HG02678 (cell line): ENCODE results near the gene YPEL2.
"Not testable (repeated sequence)": the region's sequence is repeated elsewhere in the genome, so short reads cannot be mapped to it uniquely, and the experiment has no call there.

Source experiments
- ATAC-seq: cut with Tn5 transposase; IDR thresholded peaks from one replicate; pipeline ENCODE4 v1.9.1; 2021; ENCODE audit warnings: mild to moderate bottlenecking, moderate library complexity; ENCODE audit not compliant: unreplicated experiment

YPEL2 gene

GRCh38 chr17:59375857-59376256 is 44.4 kb downstream of the YPEL2 start:
- ATAC-seq: peak; percentile 60

- no peak for ATAC-seq
These were observed 45.1 kb downstream of the YPEL2 start for GRCh38 chr17:59376506-59376905.

GRCh38 chr17:59377410-59377809 is 46.0 kb downstream of the YPEL2 start:
- no peak for ATAC-seq

- ATAC-seq: no peak
These were observed 47.2 kb downstream of the YPEL2 start for GRCh38 chr17:59378675-59379074.

- no peak for ATAC-seq
These were observed 49.0 kb downstream of the YPEL2 start for GRCh38 chr17:59380474-59380873.

- ATAC-seq: no peak
These were observed 50.5 kb downstream of the YPEL2 start for GRCh38 chr17:59381716-59382570.

- ATAC-seq: no peak
These were observed 52.4 kb downstream of the YPEL2 start for GRCh38 chr17:59383893-59384292.

- ATAC-seq: no peak
These were observed 56.1 kb downstream of the YPEL2 start for GRCh38 chr17:59387351-59388068.

- ATAC-seq: no peak
These were observed 56.7 kb downstream of the YPEL2 start for GRCh38 chr17:59388069-59388556.

- no peak for ATAC-seq
These were observed 57.6 kb downstream of the YPEL2 start for GRCh38 chr17:59389066-59389465.

GRCh38 chr17:59391021-59391420 is 59.6 kb downstream of the YPEL2 start:
- no peak for ATAC-seq

- ATAC-seq: no peak
These were observed 61.7 kb downstream of the YPEL2 start for GRCh38 chr17:59392973-59393679.

- ATAC-seq: not testable (repeated sequence)
These were observed 62.4 kb downstream of the YPEL2 start for GRCh38 chr17:59393742-59394410.

- ATAC-seq: no peak
These were observed 64.8 kb downstream of the YPEL2 start for GRCh38 chr17:59396134-59396826.

- ATAC-seq: no peak
These were observed 66.0 kb downstream of the YPEL2 start for GRCh38 chr17:59397316-59398073.

GRCh38 chr17:59399914-59400313 is 68.5 kb downstream of the YPEL2 start:
- no peak for ATAC-seq

- ATAC-seq: no peak
These were observed 69.4 kb downstream of the YPEL2 start for GRCh38 chr17:59400858-59401257.

GRCh38 chr17:59401274-59401673 is 69.8 kb downstream of the YPEL2 start:
- ATAC-seq: no peak

- ATAC-seq: no peak
These were observed 70.3 kb downstream of the YPEL2 start for GRCh38 chr17:59401725-59402124.
